ENCODE data around the gene TMIGD2.

The TMIGD2 gene

DNA sequence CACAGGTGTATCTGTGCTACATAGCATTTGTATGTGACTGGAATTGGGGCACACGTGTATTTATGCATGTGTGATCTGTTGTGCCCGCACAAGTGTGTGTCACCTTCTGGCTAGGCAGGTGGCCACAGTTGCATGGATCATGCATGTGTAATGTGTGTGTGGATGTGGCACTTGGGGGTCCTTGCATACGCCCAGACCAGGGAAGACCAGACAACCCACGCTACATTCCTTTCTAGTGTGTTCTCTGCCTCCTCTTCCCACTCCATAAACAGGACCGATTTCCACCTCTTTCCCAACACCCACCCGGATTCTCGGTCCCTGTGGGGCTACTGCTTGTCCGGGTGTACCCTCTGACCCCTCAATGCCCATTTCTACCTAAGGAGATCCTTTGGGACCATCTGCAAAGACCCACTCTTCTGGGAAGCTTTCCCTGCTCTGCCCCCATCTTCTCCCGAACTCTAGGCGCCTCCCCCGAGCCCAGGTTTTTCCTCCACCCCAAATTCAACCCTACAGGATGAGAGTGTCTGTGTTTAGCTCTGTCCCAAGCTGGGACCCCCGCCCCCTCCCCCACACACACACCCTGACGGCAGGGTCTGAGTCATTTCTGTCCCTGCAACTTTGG lies 24.1 kb upstream of the TMIGD2 start:
- DNase-seq: no peak

DNA sequence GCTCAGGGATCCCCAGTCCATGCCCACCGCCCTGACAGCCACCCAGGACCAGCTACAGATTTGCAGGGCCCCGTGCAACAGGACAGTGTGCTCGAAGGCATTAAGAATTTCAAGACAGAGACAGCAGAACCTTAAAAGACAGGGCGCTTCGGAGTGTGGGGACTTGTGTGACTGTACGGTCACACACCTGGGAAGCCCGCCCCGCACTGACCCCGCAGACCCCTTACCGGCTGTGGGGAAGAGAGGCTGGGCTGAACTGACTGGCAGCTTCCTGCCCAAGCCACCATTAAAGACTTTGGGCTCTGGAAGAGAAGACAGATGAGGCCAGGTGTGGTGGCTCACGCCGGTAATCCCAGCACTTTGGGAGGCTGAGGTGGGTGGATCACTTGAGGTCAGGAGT lies 22.0 kb upstream of the TMIGD2 start:
- DNase-seq: no peak

DNA sequence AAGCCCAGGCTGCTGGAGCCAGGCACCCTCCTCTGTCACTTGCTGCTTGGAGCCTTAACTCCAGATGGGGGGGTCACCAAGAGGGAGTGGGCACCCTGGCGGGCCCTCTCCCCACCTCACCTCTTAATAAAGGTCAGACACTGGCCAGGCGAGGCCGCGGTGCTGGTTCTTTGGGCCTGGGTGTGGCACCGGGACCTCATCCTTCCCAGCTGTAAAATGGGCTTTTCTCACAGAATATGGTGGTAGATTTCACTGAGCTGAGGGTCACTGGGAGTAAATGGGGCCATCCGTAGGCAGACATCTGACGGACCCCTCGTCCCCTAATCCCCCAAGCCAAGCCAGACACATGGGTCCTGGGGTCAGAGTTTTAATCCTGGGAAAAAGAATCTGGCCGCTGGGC lies 21.5 kb upstream of the TMIGD2 start:
- DNase-seq: no peak

- DNase-seq: no peak
Observed at GRCh38 chr19:4322942-4323665, 20.9 kb upstream of the TMIGD2 start.

DNA sequence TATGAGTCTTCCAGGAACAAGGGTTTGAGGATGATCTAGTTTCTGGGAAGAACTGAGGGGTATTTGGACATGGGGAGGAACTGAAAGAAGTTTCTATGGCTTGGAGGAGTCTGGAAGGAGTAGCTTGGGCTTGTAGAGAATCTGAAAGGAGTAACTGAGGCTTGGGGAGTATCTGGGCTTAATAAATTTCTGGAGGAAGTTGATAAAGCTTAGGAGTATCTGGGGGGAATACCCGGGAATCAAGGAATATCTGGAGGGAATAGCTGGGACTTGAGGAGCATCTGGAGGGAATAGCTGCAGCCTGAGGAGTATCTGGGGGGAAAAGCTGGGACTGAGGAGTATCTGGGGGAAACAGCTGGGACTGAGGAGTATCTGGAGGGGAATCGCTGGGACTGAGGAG lies 18.2 kb upstream of the TMIGD2 start:
- DNase-seq: no peak

- DNase-seq: no peak
Observed at GRCh38 chr19:4319067-4319718, 17.0 kb upstream of the TMIGD2 start.

DNA sequence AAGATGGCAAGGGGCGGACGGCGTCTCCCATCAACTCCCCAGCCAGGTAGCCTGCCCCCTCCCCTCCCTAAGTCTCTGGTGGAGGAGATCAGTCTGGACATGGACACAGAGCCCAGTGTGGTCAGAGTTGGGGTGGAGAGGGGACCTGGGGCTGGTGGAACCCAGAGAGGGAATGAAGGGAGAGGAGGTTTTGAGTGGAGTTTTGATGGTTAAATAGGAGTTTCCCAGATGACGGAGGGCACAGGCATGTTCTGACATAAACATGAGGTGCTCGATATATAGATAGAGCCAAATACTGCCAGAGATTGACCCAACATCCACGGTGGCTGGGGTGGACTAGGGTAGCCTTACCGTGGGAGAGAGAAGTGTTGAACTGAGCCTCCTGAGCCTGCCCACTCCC lies 16.3 kb upstream of the TMIGD2 start:
- no peak for DNase-seq

GRCh38 chr19:4316956-4317355 lies 14.8 kb upstream of the TMIGD2 start:
- no peak for DNase-seq

DNA sequence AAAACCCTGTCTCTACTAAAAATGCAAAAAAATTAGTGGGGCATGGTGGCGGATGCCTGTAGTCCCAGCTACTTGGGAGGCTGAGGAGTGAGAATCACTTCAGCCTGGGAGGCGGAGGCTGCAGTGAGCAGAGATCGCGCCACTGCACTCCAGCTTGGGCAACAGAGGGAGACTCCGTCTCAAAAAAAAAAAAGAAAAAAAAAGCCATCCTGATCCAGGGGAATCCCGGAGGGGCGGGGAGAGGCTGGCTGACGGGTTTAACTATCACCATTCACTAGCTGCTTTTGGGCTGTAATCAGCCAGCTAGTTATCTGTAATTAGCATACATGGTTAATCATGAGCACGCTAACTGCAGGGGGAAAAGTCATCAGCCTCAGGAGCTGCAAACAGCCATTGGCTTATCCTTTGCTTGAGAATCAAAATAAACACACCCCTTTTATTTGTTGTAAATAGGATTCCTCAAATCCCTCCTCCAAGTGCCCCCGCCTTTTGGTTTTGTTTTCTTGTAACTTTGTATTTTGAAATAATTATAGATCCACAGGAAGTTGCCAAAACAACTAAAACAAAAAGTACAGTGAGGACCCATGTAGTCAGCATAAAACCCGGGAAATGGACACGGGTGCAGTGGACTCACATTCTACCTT lies 11.8 kb upstream of the TMIGD2 start:
- no peak for DNase-seq

GRCh38 chr19:4310247-4311121 lies 8.3 kb upstream of the TMIGD2 start:
- DNase-seq: no peak

GRCh38 chr19:4305659-4306058 lies 3.5 kb upstream of the TMIGD2 start:
- no peak for DNase-seq

DNA sequence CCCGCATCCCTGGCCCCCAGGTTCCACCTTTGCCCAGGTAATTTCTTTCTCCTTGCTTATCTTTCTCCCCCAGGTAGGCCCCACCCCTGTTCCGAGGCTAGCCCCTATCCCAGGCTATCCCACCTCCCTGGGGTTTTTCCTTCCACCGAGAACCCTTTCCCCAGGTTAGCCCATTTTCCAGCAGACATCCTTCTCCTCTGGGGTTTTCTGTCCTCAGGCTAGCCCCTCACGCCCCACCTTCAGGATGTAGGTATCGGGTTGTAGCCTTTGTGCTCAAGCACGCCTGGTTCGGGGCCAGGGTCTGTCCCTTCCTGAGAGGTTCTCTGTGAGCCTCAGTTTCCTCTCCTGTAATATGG lies 3.0 kb upstream of the TMIGD2 start:
- no peak for DNase-seq

DNA sequence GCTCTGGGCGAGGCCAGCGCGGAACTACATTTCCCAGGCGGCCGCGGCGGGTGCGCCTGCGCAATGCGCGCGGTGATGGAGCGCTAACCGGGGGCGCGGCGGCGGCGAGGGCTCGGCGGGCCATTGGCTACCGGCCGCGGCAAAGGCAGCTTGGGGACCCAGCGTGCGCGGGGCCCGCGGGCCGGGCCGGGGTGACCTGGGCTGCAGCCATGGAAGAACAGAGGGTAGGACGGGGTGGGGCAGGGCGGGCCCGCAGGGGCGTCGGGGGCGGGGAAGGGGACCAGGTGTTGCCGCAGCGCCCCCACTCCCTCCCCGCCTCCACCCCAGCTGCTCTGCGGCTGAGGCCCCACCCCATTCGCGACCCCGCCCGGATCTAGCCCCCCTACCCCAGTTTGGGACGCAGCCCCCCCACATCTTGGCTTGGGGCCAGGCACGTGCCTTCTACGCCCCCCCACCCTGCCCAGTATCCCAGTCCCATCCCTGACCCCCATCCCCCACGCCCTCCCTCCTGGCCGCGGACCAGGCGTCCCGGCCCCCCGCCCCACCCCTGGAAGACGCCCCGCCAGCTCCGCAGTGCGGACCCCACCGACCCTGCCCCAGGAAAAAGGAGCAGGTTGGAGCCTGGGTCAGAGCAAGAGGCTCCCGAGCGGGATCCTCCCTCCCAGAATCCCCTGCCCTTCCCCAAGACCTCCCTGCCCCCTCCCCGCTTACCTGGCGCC lies 2.5 kb upstream of the TMIGD2 start, which contains the start of gene FSD1:
TSS of gene FSD1 (plus strand) at position 61 of the 719 bp plus-strand sequence. CDS start at position 210, 149 bp downstream.
- peak; percentile 23 for DNase-seq

- no peak for DNase-seq
Observed at GRCh38 chr19:4303819-4304537, 1.8 kb upstream of the TMIGD2 start.

GRCh38 chr19:4301590-4302242 lies 473 bp downstream of the TMIGD2 start:
- DNase-seq: no peak

DNA sequence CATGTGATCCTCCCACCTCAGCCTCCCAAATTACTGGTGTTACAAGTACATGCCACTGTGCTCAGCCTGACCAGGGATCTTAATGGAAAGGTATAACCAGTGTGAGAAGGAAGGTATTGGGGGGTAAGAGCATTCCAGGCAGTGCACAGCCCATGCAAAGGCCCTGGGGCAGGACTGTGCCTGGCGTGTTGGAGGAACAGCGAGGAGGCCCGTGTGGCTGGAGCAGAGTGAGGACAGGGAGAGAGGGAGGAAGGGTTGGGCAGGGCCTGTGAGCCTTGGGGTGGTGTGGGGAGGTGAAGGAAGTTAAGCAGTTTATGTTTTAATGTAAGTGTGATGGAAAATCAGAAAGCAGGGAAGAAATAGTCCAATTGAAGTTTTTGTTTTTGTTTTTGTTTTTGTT lies 1.6 kb downstream of the TMIGD2 start:
- no peak for DNase-seq

DNA sequence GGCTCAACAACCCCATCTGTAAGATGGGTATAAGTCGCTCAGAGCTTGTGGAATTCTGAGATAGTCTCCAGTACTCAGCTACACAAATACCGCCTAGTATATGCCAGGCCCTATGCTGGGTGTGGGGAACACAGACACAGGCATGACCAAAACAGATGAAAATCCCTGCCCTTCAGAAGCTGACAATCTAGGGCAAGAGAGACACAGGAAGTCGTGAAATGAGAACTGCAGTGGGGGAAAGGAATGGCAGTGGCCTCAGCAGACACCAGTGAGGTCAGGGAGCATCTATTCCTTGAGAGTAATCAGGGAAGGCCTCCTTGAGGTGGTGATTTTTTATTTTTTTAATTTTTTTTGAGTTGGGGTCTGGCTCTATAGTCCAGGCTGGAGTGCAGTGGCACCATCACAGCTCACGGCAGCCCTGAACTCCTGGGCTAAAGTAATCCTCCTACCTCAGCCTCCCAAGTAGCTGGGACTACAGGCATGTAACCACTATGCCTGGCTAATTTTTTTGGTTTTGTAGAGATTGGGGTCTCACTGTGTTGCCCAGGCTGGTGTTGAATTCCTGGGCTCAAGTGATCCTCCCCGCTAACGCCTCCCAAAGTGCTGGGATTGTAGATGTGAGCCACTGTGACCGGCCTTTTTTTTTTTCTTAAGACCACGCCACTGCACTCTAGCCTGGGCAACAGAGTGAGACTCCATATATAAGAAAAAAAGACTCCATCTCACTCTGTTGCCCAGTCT lies 3.2 kb downstream of the TMIGD2 start:
- DNase-seq: no peak

DNA sequence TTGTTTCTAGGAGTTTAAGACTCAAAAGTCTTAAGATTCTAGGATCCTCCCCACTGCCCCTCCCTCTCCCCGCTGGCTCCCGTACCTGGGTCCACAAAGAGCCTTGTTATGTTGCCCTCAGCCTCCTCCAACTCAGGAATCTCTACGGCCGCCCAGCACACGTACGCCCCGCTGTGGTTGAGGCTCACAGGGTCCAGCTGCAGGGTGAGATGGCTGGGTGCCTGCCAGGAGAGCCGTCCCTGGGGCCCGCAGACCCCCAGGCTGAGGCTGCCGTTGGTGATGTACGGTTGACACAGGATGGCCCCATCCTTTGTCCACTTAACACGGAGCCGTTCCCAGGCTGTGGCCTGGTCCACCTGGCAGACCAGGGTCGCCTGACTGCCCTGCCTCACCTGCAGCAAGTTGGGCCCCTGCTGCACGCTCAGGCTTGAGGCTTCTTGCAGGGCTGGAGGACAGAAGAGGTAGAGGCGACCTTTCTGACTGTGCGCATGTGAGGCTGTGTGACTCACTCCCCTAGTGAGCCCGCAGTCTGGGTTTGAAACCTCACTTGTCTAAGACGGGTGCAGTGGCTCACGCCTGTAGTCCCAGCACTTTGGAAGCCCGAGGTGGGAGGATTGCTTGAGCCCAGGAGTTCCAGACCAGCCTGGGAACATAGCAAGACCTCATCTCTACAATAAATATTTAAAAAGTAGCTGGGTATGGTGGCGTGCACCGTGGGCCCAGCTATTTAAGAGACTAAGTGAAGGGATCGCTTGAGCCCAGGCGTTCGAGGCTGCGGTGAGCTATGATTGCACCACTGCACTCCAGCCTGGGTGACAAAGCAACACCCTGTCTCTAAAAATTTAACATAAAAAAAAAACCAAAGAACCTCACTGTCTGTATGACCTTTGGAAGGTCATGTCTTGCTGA lies 4.0 kb downstream of the TMIGD2 start:
- no peak for DNase-seq
